Lower lobe of right lung (tissue), 2 donors: ENCODE results near the gene INAVA. TPM values are rescaled to one million over a fixed set of nuclear protein-coding genes. Genes with fewer than 3 reads are reported as not detected.

Experiments
- ATAC-seq, 2 donors: fragments of 200-7000 bp; cut with Tn5 transposase; one replicate each; pipeline ENCODE4 v1.9.1; 2020 to 2022; ENCODE audit warnings: mild to moderate bottlenecking in 2 of 2, moderate library complexity in 2 of 2
- DNase-seq: peaks from one replicate; pipeline ENCODE4 v3.0.0-alpha.2; 2020
- H3K27ac ChIP-seq: fragments of 200-600 bp; one replicate; pipeline ENCODE4 v1.8.0; 2022
- H3K27me3 ChIP-seq: fragments of 200-600 bp; one replicate; pipeline ENCODE4 v1.8.0; 2022; ENCODE audit warnings: low read depth
- H3K36me3 ChIP-seq: fragments of 200-600 bp; one replicate; pipeline ENCODE4 v1.8.0; 2022; ENCODE audit warnings: mild to moderate bottlenecking
- H3K4me1 ChIP-seq: fragments of 200-600 bp; one replicate; pipeline ENCODE4 v1.8.0; 2022
- H3K4me3 ChIP-seq: fragments of 200-600 bp; one replicate; pipeline ENCODE4 v1.8.0; 2022; ENCODE audit warnings: mild to moderate bottlenecking
- H3K9me3 ChIP-seq: fragments of 200-600 bp; one replicate; pipeline ENCODE4 v1.8.0; 2022
- intact Hi-C: fragments of 100-400 bp; cut with DNase I; formaldehyde crosslinking; loops from one replicate; pipeline ENCODE4 v1.11.0; 2022
- total RNA-seq: library from RNA; stranded (reverse); fragmentation: NEBNext Ultra II Directional; extraction: Animal tissue kit (Norgen Biotek cat#: 25700); gene quantifications from one replicate; pipeline ENCODE4 v1.2.1, GENCODE V29; 2021
- TF ChIP-seq, protein P1 (sequence below): fragments of 200-600 bp; IDR thresholded peaks from one replicate; pipeline ENCODE4 v1.8.0; 2022; ENCODE audit warnings: antibody characterized with exemption, mild to moderate bottlenecking
- donor health status: DM: no; HTN: yes; CAD: no; lungs with severe emphysema.

INAVA gene
- total RNA-seq, 1 donor from 2014 or later = 7.8 TPM

DNA sequence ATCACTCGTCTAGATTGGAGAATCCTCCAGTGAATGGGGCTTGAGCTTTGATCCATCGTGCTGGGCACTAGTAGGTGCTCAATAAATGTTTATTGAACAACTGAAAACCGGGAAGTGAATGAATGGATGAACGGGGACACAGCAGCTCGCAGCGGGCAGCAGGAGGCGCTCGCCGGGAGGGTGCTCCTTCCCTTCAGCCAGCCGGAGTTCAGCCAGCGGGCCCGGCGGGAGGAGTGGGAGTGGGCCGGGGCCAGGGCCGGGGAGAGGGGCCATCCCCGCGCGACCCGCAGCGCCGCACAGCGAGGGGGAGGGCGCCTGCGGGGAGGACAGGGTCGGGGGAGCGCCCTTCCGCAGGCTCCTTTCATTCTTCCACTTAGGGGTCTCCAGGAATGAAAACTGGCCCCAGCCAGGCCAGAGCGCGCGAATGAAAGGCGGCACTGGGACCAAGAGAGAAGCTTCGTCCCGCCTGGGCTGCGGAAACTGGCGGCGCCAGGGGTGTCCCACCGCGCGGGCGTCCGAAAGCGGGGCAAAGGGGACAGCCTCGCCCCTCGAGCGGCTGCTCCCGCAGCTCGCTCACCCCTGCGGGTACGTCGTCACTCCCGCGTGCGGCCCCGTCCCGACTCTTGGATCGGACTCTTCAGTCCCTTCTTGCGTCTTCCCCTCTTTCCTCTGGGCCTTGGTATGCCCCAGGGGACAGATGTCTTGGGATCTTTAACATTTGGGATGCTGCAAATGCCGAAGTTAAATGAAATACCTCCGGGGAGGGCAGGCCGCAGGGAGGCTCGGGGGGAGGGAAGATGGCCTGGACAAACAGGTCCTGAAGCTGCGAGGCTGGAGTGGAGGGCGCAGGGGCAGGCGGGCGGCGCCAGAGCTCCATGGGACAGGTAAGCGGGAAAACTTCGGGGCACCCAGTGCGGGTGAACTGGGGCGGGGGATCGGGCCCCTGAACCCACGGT is 3.6 kb upstream of the INAVA start:
- DNase-seq = no peak
- intact Hi-C loops = no loop called here
- H3K4me1 ChIP-seq = peaks cover 15% of the 10 kb centered on the region
- peak overlapping the region; percentile 58 for H3K4me3 ChIP-seq
- H3K36me3 ChIP-seq = no peaks in the 10 kb centered on the region
- peak; percentile 36 to 62 for ATAC-seq
- TF ChIP-seq, protein P1, sequence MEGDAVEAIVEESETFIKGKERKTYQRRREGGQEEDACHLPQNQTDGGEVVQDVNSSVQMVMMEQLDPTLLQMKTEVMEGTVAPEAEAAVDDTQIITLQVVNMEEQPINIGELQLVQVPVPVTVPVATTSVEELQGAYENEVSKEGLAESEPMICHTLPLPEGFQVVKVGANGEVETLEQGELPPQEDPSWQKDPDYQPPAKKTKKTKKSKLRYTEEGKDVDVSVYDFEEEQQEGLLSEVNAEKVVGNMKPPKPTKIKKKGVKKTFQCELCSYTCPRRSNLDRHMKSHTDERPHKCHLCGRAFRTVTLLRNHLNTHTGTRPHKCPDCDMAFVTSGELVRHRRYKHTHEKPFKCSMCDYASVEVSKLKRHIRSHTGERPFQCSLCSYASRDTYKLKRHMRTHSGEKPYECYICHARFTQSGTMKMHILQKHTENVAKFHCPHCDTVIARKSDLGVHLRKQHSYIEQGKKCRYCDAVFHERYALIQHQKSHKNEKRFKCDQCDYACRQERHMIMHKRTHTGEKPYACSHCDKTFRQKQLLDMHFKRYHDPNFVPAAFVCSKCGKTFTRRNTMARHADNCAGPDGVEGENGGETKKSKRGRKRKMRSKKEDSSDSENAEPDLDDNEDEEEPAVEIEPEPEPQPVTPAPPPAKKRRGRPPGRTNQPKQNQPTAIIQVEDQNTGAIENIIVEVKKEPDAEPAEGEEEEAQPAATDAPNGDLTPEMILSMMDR = peak; percentile 32
- H3K27ac ChIP-seq = peak overlapping the region; percentile 59
- no peaks in the 10 kb centered on the region for H3K9me3 ChIP-seq
- peaks cover 21% of the 10 kb centered on the region for H3K27me3 ChIP-seq

GRCh38 chr1:200891774-200892157 is 2.9 kb upstream of the INAVA start:
- Histone ChIP-seq H3K4me1 (peaks cover 15% of the 10 kb centered on the region), H3K9me3 (no peaks in the 10 kb centered on the region), H3K36me3 (no peaks in the 10 kb centered on the region), H3K27me3 (peaks cover 21% of the 10 kb centered on the region), H3K4me3 (peak overlapping the region; percentile 58), H3K27ac (no peak overlapping the region)
- intact Hi-C loops = no loop called here
- DNase-seq (no peak), ATAC-seq (no peak)
- TF ChIP-seq, protein P1 = no peak

GRCh38 chr1:200892546-200892945 is 2.2 kb upstream of the INAVA start:
- no peaks in the 10 kb centered on the region for H3K9me3 ChIP-seq
- no peaks in the 10 kb centered on the region for H3K36me3 ChIP-seq
- intact Hi-C loops = no loop called here
- H3K27me3 ChIP-seq = peaks cover 21% of the 10 kb centered on the region
- peaks cover 15% of the 10 kb centered on the region for H3K4me1 ChIP-seq
- no peak for DNase-seq
- no peak overlapping the region for H3K27ac ChIP-seq
- no peak overlapping the region for H3K4me3 ChIP-seq
- TF ChIP-seq, protein P1 = no peak
- no peak for ATAC-seq

DNA sequence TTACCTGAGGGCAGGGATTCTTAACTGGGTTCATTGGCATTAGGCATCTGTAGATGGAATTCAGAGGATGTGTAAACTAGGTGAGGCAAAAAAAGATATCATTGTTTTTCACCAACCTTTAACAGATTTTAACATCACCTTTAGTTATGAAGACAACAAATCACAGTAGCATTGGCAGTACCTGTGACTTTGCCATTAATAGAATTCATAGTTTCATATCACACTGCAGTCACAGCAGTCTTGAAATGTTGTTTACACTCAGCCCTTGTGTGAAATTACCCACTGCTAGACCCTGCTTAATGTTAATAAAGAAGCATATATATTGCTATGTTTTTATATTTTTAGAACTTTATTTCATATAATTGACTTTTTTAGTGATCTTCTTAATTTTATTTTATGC is 1.7 kb upstream of the INAVA start:
- DNase-seq (no peak), ATAC-seq (no peak)
- TF ChIP-seq, protein P1 = no peak
- H3K27ac ChIP-seq = peak overlapping the region; percentile 18
- intact Hi-C loops = no loop called here
- H3K9me3 ChIP-seq = no peaks in the 10 kb centered on the region
- H3K36me3 ChIP-seq = no peaks in the 10 kb centered on the region
- H3K4me3 ChIP-seq = no peak overlapping the region
- H3K27me3 ChIP-seq = peaks cover 21% of the 10 kb centered on the region
- H3K4me1 ChIP-seq = peaks cover 15% of the 10 kb centered on the region

GRCh38 chr1:200893411-200893901 is 1.2 kb upstream of the INAVA start:
- ATAC-seq (peak; percentile 43 to 56), DNase-seq (no peak)
- Histone ChIP-seq H3K27me3 (peaks cover 21% of the 10 kb centered on the region), H3K36me3 (no peaks in the 10 kb centered on the region), H3K27ac (peak overlapping the region; percentile 18), H3K4me1 (peaks cover 15% of the 10 kb centered on the region), H3K4me3 (no peak overlapping the region), H3K9me3 (no peaks in the 10 kb centered on the region)
- intact Hi-C loops = no loop called here
- TF ChIP-seq, protein P1 = no peak
